GM12875 (cell line): ENCODE data around the gene MX1.
"Not testable (repeated sequence)": the region's sequence is repeated elsewhere in the genome, so short reads cannot be mapped to it uniquely, and the experiment has no call there.

Source experiments
- H3K4me3 ChIP-seq: one replicate; pipeline ENCODE4 v1.5.1; 2011; ENCODE audit warnings: low read depth, low read length, control low read depth
- TF ChIP-seq, protein P1 (sequence below): IDR thresholded peaks from 2 replicates; pipeline ENCODE4 v1.5.1; 2011; ENCODE audit warnings: low read depth, mild to moderate bottlenecking, control low read depth, inconsistent platforms, low read length, moderate library complexity, borderline replicate concordance; ENCODE audit not compliant: insufficient read depth

MX1 gene

DNA sequence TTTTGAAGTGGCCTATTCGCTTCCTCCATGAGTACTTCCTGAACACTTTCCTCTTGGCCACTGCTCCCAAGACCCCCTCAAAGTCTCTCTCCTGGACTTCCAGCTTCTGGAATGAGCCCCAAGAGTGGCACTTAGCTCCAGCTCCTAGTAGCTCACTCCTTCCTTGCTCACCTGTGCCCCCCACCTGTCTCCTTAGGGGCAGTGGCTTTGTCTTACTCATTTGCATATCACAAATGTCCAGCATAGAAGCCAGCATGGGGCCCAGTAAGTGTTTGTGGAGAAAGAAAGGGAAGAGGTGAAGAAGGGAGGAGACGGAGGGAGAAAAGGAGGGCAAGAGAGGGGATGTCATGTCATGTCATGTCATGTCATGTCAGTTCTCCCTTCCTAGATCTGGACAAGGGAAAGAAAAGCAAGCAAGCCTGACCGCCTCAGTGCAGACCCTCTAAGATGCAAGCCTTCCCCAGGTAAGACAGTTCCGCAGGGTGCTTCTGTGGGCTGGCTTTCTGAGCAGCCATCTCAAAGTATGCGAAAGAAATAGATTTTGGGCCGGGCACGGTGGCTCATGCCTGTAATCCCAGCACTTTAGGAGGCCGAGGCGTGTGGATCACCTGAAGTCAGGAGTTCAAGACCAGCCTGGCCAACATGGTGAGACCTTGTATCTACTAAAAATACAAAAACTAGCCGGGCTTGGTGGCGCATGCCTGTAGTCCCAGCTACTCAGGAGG lies 6.9 kb upstream of the MX1 start:
- no peak overlapping the region for H3K4me3 ChIP-seq
- TF ChIP-seq, protein P1, sequence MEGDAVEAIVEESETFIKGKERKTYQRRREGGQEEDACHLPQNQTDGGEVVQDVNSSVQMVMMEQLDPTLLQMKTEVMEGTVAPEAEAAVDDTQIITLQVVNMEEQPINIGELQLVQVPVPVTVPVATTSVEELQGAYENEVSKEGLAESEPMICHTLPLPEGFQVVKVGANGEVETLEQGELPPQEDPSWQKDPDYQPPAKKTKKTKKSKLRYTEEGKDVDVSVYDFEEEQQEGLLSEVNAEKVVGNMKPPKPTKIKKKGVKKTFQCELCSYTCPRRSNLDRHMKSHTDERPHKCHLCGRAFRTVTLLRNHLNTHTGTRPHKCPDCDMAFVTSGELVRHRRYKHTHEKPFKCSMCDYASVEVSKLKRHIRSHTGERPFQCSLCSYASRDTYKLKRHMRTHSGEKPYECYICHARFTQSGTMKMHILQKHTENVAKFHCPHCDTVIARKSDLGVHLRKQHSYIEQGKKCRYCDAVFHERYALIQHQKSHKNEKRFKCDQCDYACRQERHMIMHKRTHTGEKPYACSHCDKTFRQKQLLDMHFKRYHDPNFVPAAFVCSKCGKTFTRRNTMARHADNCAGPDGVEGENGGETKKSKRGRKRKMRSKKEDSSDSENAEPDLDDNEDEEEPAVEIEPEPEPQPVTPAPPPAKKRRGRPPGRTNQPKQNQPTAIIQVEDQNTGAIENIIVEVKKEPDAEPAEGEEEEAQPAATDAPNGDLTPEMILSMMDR, result no peak

DNA sequence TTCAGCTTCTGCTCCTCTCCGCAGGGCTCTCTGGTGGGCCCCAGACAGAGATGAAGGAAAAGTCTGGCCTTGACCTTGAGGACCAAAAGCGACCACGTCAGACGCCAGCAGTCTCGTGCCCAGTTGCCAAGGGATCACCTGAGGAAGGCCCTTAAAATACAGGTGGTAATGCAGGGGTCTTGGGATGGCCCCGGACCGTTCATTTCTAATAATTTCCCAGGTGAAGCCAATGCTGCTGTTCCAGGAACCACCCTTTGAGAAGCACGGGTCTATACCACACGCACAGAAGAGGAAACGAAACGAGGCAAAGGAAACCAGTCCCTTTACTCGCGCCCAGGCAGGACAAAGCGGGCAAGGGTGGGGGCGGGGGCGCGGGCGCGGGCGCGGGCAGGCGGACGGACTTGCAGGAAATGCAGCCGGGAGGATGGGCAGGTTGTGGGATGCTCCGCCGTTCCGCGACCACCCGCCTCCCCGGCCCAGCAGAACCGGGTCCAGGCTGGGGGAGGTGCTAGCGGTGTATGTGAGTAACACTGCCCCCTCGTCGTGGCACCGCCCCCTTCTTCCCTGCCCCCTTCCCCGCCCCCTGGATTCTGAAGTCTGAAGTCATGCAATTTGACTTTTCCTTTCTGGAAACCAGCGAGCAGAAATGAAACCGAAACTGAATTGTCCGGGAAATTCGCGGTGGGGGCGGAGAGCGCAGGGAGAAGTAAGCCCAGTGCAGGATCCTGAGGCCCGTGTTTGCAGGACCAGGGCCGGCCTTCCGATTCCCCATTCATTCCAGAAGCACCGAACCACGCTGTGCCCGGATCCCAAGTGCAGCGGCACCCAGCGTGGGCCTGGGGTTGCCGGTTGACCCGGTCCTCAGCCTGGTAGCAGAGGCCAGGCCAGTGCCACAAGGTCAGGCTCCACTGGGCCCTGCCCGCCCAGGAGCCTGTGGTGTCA lies 5.8 kb upstream of the MX1 start:
- peak overlapping the region; percentile 62 for H3K4me3 ChIP-seq
- TF ChIP-seq, protein P1, result no peak

- not testable (repeated sequence) for H3K4me3 ChIP-seq
These were observed 5.0 kb upstream of the MX1 start for GRCh38 chr21:41420998-41421397.

DNA sequence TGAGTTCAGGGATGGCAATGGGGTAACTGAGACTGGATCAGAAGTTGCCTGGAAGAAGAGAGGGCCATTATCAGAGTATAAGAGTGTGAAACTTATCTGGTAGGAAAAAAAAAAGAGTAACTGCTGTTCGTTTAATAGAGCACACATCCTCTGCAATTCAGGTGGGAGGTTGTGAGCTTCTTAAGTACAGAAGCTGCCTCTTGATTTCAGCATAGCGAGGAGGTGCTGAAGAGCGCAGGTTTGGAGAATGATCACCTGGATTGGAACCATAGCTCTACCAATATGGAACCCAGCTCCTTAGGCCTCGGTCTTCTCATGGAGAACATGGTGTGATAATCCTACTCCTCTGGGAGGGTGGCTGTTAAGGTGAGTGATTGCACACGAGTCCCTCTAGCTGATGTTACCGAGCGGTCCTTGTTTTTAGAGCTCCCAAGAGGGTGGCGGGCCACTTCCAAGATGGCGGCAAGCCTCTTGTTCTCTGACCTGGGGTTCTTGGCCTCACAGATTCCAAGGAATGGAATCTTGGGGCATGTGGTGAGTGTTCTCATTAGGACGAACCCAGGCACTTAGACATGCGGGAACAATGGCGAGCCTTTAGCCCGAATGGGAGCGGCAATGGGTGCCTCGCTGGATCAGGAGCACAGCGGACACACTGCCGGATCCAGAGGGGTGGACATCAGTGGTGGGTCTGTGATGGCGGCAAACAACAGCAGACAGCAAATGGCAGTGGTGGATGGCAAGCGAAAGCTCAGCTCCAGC lies 3.3 kb upstream of the MX1 start:
- TF ChIP-seq, protein P1, result no peak
- no peak overlapping the region for H3K4me3 ChIP-seq

GRCh38 chr21:41423305-41423636 lies 2.8 kb upstream of the MX1 start:
- not testable (repeated sequence) for H3K4me3 ChIP-seq

GRCh38 chr21:41425588-41425953 lies 468 bp upstream of the MX1 start:
- peak overlapping the region; percentile 99 for H3K4me3 ChIP-seq
- TF ChIP-seq, protein P1, result no peak

- peak overlapping the region; percentile 99 for H3K4me3 ChIP-seq
- TF ChIP-seq, protein P1, result no peak
These were observed 801 bp downstream of the MX1 start for GRCh38 chr21:41426676-41427404.
